PFSK-1 (cell line): ENCODE measurements around the gene CCNA2.

ENCODE experiments used
- FOXP2 ChIP-seq: optimal IDR thresholded peaks from 2 replicates; pipeline ENCODE3; 2011; ENCODE audit warnings: borderline replicate concordance, control low read depth, inconsistent platforms; ENCODE audit not compliant: insufficient read depth; ENCODE audit errors: extremely low read length, extremely low read depth

Gene CCNA2

DNA sequence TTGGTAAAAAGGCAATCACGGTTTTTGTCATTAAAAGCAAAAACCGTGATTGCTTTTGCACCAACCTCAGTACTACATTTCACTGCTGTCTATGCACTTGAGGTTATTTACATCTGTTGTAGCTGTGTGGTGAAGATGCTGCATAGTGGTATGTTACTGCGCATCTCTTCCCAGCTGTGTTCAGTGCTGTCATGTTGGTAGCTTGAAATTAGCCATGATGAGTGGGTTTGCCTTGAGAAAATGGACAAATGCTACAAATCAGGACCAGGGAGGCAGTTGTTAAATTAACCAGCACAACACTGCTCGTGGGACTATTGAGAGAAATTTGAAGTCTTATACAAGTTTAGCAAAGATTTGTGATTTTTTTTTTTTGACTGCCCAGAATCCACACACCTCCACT lies 56.5 kb downstream of the CCNA2 start:
- TF ChIP-seq FOXP2, result no peak
